Ishikawa (cell line): ENCODE data around the gene SERPINI1.

Source experiments
- CEBPB ChIP-seq: IDR thresholded peaks from 2 replicates; pipeline ENCODE4 v1.6.1; 2012
- CREB1 ChIP-seq: IDR thresholded peaks from 2 replicates; pipeline ENCODE4 v1.6.1; 2012; ENCODE audit warnings: low read depth
- EP300 ChIP-seq: IDR thresholded peaks from 2 replicates; pipeline ENCODE4 v1.6.1; 2012; ENCODE audit warnings: borderline replicate concordance
- FOXM1 ChIP-seq: IDR thresholded peaks from 2 replicates; pipeline ENCODE4 v1.6.1; 2012; ENCODE audit warnings: low read depth, borderline replicate concordance
- MAX ChIP-seq: IDR thresholded peaks from 2 replicates; pipeline ENCODE4 v1.6.1; 2012
- RAD21 ChIP-seq: IDR thresholded peaks from 2 replicates; pipeline ENCODE4 v1.6.1; 2012; ENCODE audit warnings: low read depth
- REST ChIP-seq: IDR thresholded peaks from 2 replicates; pipeline ENCODE4 v1.6.1; 2012; ENCODE audit warnings: low read depth, mild to moderate bottlenecking
- TCF12 ChIP-seq: IDR thresholded peaks from 2 replicates; pipeline ENCODE4 v1.6.1; 2012; ENCODE audit warnings: low read depth

- TF ChIP-seq TCF12 (no peak), CREB1 (no peak), EP300 (no peak), RAD21 (no peak), MAX (no peak), CEBPB (no peak), FOXM1 (no peak), REST (no peak)
These were observed 115.7 kb downstream of the SERPINI1 start for GRCh38 chr3:167851171-167851570.
